SK-N-SH treated with all-trans-retinoic acid at 6 μM for 48 hours (cell line): ENCODE measurements around the gene INCA1.

Source experiments
- ATAC-seq: fragments of 200-7000 bp; cut with Tn5 transposase; 3 replicates; pipeline ENCODE4 v1.9.1; 2020; ENCODE audit warnings: mild to moderate bottlenecking, moderate library complexity
- ARNTL ChIP-seq: fragments of 450-650 bp; formaldehyde crosslinking; IDR thresholded peaks from 2 replicates; pipeline ENCODE4 v1.5.0; 2020; ENCODE audit warnings: low read depth, mild to moderate bottlenecking, moderate library complexity, borderline replicate concordance
- BACH2 ChIP-seq: fragments of 250-450 bp; sonication (Bioruptor Pico); IDR thresholded peaks from 2 replicates; pipeline ENCODE4 v1.9.0; 2021; ENCODE audit warnings: mild to moderate bottlenecking, borderline replicate concordance
- CREB5 ChIP-seq: fragments of 250-450 bp; sonication (Bioruptor Pico); IDR thresholded peaks from 2 replicates; pipeline ENCODE4 v1.5.1; 2020; ENCODE audit warnings: low read depth, mild to moderate bottlenecking, moderate library complexity
- CSRNP3 ChIP-seq: fragments of 250-450 bp; sonication (Bioruptor Pico); IDR thresholded peaks from 2 replicates; pipeline ENCODE4 v1.5.1; 2021; ENCODE audit warnings: mild to moderate bottlenecking, moderate library complexity
- ESRRG ChIP-seq: fragments of 250-450 bp; sonication (Bioruptor Pico); IDR thresholded peaks from 2 replicates; pipeline ENCODE4 v1.6.1; 2021; ENCODE audit warnings: mild to moderate bottlenecking
- GLIS3 ChIP-seq: fragments of 250-450 bp; sonication (Bioruptor Pico); IDR thresholded peaks from 2 replicates; pipeline ENCODE4 v1.5.0; 2020; ENCODE audit warnings: mild to moderate bottlenecking, moderate library complexity
- OSR1 ChIP-seq: fragments of 250-450 bp; sonication (Bioruptor Pico); IDR thresholded peaks from 2 replicates; pipeline ENCODE4 v1.8.0; 2022; ENCODE audit warnings: moderate library complexity, mild to moderate bottlenecking, inconsistent platforms
- POU6F1 ChIP-seq: fragments of 250-450 bp; sonication (Bioruptor Pico); IDR thresholded peaks from 2 replicates; pipeline ENCODE4 v1.8.0; 2021; ENCODE audit warnings: low read depth, mild to moderate bottlenecking, moderate library complexity, borderline replicate concordance
- PPARA ChIP-seq: fragments of 250-450 bp; sonication (Bioruptor Pico); IDR thresholded peaks from 2 replicates; pipeline ENCODE4 v1.5.0; 2020; ENCODE audit warnings: mild to moderate bottlenecking, borderline replicate concordance
- RARB ChIP-seq: fragments of 250-450 bp; sonication (Bioruptor Pico); IDR thresholded peaks from 2 replicates; pipeline ENCODE4 v1.8.0; 2021; ENCODE audit warnings: mild to moderate bottlenecking, moderate library complexity
- SNAI2 ChIP-seq: fragments of 250-450 bp; sonication (Bioruptor Pico); IDR thresholded peaks from 2 replicates; pipeline ENCODE4 v1.5.0; 2020; ENCODE audit warnings: mild to moderate bottlenecking, moderate library complexity
- TCF4 ChIP-seq: fragments of 250-450 bp; sonication (Bioruptor Pico); IDR thresholded peaks from 2 replicates; pipeline ENCODE4 v1.8.0; 2021; ENCODE audit warnings: mild to moderate bottlenecking, moderate library complexity, borderline replicate concordance
- TOX ChIP-seq: fragments of 250-450 bp; sonication (Bioruptor Pico); IDR thresholded peaks from 2 replicates; pipeline ENCODE4 v1.8.0; 2021; ENCODE audit warnings: mild to moderate bottlenecking, moderate library complexity, borderline replicate concordance
- TSHZ2 ChIP-seq: fragments of 250-450 bp; sonication (Bioruptor Pico); IDR thresholded peaks from 2 replicates; pipeline ENCODE4 v1.5.0; 2020; ENCODE audit warnings: mild to moderate bottlenecking, moderate library complexity
- ZC3H10 ChIP-seq: fragments of 250-450 bp; sonication (Bioruptor Pico); IDR thresholded peaks from 2 replicates; pipeline ENCODE4 v1.5.1; 2021; ENCODE audit warnings: mild to moderate bottlenecking, moderate library complexity
- ZFP3 ChIP-seq: fragments of 250-450 bp; sonication (Bioruptor Pico); IDR thresholded peaks from 2 replicates; pipeline ENCODE4 v1.5.0; 2020; ENCODE audit warnings: mild to moderate bottlenecking, moderate library complexity
- ZFP30 ChIP-seq: fragments of 450-650 bp; formaldehyde crosslinking; IDR thresholded peaks from 2 replicates; pipeline ENCODE4 v1.5.0; 2022; ENCODE audit warnings: mild to moderate bottlenecking, moderate library complexity
- ZNF565 ChIP-seq: fragments of 450-650 bp; formaldehyde crosslinking; conservative IDR thresholded peaks from 2 replicates; pipeline ENCODE4 v1.5.0; 2020; ENCODE audit warnings: low read depth, mild to moderate bottlenecking, moderate library complexity
- ZNF70 ChIP-seq: fragments of 450-650 bp; formaldehyde crosslinking; IDR thresholded peaks from 2 replicates; pipeline ENCODE4 v1.5.0; 2020; ENCODE audit warnings: mild to moderate bottlenecking, moderate library complexity
- ZNF8 ChIP-seq: fragments of 450-650 bp; formaldehyde crosslinking; IDR thresholded peaks from 2 replicates; pipeline ENCODE4 v1.5.0; 2020; ENCODE audit warnings: mild to moderate bottlenecking, moderate library complexity

INCA1 gene

GRCh38 chr17:5003214-5003867 is 6.0 kb upstream of the INCA1 start:
- no peak for ATAC-seq
- no peak for TF ChIP-seq ZFP30
- no peak for TF ChIP-seq ZC3H10

- no peak for ATAC-seq
- no peak for TF ChIP-seq TOX
- no peak for TF ChIP-seq BACH2
- no peak for TF ChIP-seq OSR1
- TF ChIP-seq ESRRG (CRISPR knock-in tag), result no peak
- TF ChIP-seq CSRNP3 (CRISPR knock-in tag), result no peak
- TF ChIP-seq ZNF8 (CRISPR knock-in tag), result no peak
- TF ChIP-seq CREB5 (CRISPR knock-in tag), result no peak
- TF ChIP-seq ARNTL (CRISPR knock-in tag), result no peak
- TF ChIP-seq POU6F1 (CRISPR knock-in tag), result no peak
- no peak for TF ChIP-seq ZNF565
- TF ChIP-seq TCF4 (CRISPR knock-in tag), result no peak
- no peak for TF ChIP-seq ZNF70 (CRISPR knock-in tag)
- no peak for TF ChIP-seq TSHZ2 (CRISPR knock-in tag)
- no peak for TF ChIP-seq ZC3H10
- TF ChIP-seq GLIS3 (CRISPR knock-in tag), result no peak
- TF ChIP-seq PPARA (CRISPR knock-in tag), result no peak
Observed at GRCh38 chr17:5002121-5002788, 4.9 kb upstream of the INCA1 start.

- no peak for TF ChIP-seq ZFP30
- no peak for TF ChIP-seq ARNTL (CRISPR knock-in tag)
- TF ChIP-seq TCF4 (CRISPR knock-in tag), result no peak
- no peak for TF ChIP-seq CREB5 (CRISPR knock-in tag)
- no peak for TF ChIP-seq ZFP3 (CRISPR knock-in tag)
- no peak for TF ChIP-seq PPARA (CRISPR knock-in tag)
- no peak for TF ChIP-seq ZNF8 (CRISPR knock-in tag)
- TF ChIP-seq TOX, result no peak
- TF ChIP-seq OSR1, result no peak
Observed at GRCh38 chr17:5000237-5000639, 2.9 kb upstream of the INCA1 start.

GRCh38 chr17:4999430-5000093 is 2.2 kb upstream of the INCA1 start:
- no peak for TF ChIP-seq SNAI2 (CRISPR knock-in tag)
- no peak for TF ChIP-seq CREB5 (CRISPR knock-in tag)
- TF ChIP-seq OSR1, result no peak
- TF ChIP-seq BACH2, result no peak
- no peak for TF ChIP-seq RARB
- no peak for TF ChIP-seq ESRRG (CRISPR knock-in tag)
- TF ChIP-seq, all 23 proteins: peak for 0
- no peak for ATAC-seq

More at GRCh38 chr17:5000237-5000639, 2.9 kb upstream of the INCA1 start:
- ATAC-seq, result no peak
